HG03139 (cell line): Measurements from ENCODE around the gene NAE1.
"Not testable (repeated sequence)": the region's sequence is repeated elsewhere in the genome, so short reads cannot be mapped to it uniquely, and the experiment has no call there.

Experiments
- ATAC-seq: cut with Tn5 transposase; IDR thresholded peaks from one replicate; pipeline ENCODE4 v1.9.1; 2021; ENCODE audit not compliant: unreplicated experiment

The NAE1 gene

DNA sequence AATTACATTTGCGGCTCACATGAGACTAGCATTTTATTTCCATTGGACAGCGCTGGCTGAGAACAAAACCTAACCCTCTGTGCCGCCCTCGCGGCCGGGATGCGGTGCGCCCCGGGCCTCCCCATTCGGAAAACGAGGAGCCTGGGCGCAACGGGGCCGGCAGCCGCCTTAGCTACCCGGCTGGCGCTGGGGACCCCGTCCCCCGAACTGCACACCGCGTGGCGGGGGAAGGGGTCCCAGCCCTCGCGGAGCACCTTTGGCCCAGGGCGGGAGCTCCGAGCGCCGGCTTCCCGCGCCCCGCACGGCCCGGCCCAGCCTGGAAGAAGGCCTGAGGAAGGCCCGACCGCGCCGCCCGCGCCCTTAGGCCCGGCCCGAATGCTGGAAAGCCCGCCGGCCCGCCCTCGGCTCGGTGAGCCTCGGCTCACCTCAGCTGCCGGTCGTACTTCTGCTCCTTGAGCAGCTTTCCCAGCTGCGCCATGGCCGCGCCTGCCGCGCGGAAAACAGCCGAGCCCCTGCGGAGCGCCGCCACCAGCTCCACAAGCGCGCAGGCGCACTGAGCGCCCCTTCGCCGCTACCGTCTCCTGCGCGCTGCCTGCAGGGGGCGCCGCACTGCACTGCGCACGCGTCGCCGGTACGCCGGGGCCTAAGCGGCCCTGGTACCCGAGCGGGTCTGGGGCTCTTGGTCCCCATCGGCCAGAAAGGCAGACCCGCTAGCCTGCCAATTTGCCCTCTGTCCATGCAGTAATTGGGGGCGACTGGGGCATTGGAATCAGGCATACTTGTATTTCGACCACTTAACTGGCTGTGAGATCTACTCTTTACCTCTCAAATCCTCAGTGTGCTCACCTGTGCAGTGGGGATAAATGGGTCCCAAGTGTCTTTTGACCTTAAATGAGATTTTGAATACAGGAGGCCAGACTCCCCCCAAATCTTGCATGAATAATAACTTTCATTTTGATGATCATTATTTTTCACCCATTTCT lies at the start of gene NAE1:
NAE1 (minus strand) TSS at position 555 of the 983 bp plus-strand sequence; CDS start at position 478, 77 bp downstream.
- ATAC-seq = peak; percentile 88

DNA sequence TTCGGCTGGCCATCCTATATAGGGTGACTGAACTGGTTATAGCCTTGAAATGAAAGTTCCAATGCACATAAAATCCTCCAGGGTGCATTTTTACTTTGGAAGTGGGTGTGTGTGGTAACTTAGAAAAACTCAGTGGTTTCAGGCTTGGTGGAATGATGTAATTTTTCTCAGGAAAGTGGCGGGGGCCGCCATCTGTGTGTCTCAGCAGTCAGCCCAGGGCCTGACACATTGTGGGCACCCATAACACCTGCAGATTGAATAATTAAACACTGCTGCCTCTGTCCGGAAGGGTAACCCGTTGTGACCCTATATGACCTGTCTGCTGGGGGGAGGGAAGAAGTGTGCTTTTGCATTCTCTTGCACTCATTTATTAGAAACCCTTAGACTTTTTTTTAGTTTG lies 47.3 kb upstream of the NAE1 start:
- ATAC-seq = no peak

DNA sequence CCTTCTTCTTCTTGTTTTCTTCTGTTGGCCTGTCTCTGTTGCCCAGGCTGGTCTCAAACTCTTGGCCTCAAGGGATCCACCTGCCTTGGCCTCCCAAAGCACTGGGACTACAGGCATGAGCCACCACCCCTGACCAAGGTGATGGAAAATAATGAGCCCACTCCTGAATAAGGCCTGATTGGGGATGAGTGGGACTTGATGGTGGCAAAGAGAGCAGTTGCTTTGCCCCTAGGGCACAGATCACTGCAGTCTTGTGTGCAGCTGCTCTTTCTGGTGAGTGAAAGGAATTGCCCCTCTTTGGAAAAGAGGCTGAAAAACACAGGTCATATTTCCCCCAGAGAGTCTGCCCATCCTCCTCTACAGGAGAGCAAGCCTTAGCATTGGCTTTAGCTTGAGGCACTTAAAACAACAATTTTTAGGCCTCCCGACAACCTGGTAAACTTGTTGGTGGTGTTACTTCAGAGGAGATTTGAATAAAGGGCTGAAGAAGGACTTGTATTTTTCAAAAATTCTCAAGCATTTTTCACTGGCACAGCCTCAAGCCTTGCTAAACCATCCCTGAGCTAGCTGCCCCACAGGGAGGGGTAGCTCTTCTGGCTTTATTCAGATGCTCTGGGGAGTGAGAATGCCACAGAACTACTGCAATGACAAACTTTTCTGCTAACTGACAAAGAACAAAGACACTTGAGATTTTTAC lies 43.5 kb upstream of the NAE1 start:
- no peak for ATAC-seq

DNA sequence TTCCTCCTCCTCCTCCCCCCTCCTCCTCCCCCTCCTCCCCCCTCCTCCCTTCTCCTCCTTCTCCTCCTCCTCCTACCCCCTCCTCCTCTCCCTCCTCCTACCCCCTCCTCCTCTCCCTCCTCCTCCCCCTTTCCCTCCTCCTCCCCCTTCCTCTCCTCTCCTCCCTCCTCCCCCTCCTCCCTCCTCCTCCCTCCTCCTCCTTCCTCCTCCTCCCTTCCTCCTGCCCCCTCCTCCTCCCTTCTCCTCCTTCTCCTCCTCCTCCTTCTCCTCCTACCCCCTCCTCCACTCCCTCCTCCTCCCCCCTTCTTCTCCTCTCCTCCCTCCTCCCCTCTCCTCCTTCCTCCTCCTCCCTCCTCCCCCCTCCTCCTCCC lies 42.9 kb upstream of the NAE1 start:
- ATAC-seq = no peak

DNA sequence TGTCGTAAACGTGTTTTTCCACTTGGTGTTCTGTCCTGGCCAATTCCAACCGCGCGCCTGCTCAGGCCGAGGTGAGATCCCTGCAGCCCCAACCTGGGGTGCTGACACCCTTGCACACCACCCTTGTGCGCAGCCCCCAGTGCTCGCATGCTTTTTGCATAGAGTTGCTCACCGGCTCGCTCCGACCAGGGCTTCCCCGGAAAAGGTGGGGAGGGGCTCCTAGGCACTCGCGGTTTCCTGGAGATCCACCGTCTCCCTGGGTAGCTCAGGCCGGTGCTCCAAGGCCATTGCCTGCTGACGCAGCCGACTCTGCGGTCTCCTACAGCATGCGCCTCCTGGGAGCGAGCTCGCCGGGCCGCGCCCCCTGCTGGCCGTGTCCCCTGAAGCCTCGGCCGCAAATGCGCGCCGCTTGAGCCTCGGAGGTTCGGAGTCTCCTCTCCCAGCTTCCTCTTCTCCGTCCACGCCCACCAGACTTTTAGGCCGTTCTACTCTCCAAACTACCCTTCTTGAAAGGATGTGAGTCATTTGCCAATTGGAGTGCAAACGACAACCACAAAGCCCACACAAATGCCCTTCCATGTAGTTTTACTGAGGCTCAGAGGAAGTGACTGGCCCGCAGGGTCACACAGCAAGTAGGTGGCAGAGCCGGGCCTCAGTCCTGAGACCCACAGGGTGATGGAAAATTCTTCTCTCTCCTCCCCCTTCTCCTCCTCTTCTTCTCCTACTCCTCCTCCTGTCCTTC lies 42.3 kb upstream of the NAE1 start:
- ATAC-seq = peak; percentile 73

DNA sequence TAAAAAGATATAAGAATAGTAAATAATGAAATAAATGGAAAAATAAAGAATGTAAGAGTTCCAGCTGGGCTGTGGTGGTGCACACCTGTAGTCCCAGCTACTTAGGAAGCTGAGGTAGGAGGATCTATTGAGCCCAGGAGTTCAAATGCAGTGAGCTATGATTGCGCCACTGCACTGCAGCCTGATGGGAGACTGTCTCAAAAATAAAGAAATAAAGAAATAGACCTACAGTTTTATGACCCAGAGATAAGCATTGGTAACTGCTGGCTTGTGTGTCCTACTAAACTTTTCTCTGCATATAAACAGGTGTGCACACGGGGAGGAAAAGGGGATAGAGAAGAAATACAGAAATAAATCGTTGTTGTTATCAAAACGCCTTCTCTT lies 41.8 kb upstream of the NAE1 start:
- ATAC-seq = no peak

DNA sequence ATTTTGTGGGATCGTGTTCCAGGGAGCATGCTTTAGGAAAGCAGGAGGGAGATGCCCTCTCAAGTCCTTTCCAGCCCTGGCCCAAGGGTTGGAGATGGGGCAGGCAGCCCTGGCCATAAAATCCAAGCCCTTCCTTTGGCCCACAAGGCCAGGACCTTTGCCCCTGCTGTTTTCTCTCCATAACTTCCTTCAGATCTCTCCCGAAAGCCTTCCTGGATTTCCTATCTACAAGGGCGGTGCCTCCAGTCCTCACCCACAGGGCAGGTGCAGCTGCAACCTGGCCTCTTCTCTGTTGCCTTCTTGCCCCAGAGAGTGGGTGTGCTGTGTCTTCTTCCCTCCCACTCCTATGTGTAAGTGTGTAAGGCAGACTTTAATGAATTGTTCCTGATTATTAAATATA lies 41.1 kb upstream of the NAE1 start:
- ATAC-seq = no peak

DNA sequence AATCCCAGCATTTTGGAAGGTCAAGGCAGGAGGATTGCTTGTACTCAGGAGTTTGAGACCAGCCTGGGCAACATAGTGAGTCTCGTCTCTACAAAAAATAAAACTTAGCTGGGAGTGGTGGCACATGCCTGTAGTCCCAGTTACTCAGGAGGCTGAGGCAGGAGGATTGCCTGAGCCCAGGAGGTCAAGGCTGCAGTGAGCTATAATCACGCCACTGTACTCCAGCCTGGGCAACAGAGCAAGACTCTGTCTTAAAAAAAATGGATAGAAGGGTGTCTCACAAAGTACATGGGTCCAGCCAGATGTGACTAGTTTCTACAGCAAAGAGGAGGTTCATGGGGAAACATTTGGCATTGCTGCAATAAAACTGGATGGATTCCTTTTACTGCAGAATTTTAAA lies 40.6 kb upstream of the NAE1 start:
- not testable (repeated sequence) for ATAC-seq

DNA sequence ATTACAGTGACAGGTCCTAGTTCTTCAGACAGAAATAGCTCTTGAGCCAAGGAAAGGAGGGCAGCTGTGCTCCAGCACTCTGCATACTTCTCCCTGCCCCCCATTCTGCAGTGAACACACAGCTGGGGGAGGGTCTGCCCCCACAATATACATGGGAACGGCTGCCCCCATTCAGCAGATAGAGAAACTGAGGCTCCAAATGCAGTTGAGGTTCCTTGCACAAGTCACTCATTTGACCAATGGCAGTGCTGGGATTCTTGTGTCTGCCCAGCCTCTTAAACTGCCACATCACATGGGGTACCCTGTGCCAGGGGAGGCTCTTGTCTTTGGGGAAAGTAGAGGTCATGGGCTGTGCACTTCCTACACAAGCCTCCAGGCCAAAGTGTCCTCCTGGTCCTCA lies 38.6 kb upstream of the NAE1 start:
- no peak for ATAC-seq

DNA sequence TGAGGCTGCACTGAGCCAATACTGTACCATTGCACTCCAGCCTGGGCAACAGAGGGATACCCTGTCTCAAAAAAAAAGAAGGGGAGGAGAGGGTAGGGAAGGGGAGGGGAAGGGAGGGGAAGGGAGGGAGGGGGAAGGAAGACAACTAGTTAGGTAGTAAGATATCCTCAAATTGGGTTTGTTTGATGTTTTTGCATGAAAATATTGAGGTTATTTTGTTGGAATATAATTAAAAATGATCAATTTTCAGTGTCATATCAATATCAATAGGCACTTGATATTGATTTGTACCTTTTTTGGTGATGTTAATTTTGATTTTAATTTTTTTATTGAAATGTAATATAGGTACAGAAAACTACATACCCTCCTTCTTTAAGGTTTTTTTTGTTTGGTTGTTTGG lies 32.9 kb upstream of the NAE1 start:
- ATAC-seq = no peak

DNA sequence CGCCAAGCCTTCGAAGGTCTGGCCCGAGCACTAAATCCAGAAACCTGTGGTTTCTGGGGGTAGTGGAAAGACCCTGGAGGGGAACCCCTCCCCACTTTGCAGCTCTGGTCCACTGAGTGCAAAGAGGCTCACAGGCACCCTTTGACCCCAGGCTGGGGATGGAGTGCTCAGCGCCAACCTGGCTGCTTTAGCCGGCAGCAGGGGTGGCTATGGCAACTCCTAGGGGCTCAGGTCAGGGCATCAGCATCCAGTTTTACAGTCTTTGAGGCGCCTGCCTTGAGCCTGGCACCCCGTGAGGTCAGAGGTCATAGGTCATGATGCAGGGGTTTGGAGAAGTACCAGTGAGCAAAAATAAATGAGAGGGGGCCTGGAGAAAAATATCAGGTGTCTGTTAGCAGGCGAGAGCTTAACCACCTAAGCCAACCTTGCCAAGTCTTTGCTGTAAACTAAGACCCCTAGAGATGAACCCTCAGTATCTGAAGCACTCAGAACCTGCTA lies 31.3 kb upstream of the NAE1 start:
- no peak for ATAC-seq

DNA sequence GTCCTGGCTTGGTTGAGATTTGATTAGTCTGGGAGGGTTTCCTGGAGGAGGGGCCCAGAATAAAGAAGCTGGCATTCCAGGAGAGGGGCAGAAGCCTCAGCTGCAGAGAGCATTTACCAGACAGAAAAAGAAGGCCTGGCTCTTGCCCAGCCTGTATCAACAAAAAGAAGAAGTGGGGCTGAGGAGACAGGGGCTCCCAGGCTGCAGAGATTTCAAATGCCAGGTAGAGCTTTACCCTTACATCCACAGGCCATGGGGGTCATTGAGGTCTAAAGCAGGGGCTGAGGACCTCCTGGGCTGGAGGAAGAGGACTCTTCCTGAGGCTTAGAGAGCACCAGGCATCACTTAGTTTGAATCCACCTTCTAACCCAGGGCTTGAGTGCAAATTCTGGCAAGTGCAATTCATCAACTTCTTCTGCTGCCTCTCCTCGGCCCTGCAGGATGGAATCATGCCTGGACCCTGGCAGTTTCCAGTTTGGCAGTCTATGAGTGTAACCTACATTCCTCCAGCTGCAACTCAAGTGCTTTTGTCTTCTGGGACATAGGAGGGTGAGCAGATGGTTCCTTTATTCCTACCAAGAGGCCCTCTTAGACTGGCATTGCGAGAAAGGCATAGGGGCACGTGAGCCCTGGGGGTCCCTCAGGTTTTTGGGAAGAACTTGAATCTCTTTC lies 28.8 kb upstream of the NAE1 start:
- ATAC-seq = no peak

DNA sequence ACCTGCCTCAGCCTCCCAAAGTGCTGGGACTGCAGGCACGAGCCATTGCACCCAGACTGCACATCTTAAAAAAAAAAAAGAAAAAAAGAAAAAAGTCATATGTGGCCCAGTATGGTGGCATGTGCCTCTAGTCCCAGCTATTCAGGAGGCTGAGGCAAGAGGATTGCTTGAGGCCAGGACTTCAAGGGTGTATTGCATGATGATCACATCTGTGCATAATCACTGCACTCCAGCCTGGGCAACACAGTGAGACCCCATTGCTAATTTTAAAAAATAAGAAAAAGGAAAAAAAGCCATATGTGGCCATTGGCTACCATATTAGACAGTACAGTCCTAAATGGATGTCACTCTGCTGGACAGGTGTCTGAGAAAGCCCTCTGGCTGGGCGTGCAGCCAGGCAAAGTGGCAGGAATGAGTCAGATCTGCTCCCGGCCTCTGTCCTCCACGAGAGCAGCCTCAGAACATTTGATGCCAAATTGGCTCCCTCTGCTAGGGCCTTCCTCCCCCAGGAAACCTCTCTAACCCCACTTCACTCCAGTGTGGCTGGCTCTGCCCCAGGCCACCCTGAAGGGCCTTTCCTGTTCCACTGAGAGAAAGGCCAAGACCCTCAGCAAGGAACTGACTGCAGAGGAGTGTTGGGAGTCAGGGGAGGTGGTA lies 28.1 kb upstream of the NAE1 start:
- ATAC-seq = no peak

DNA sequence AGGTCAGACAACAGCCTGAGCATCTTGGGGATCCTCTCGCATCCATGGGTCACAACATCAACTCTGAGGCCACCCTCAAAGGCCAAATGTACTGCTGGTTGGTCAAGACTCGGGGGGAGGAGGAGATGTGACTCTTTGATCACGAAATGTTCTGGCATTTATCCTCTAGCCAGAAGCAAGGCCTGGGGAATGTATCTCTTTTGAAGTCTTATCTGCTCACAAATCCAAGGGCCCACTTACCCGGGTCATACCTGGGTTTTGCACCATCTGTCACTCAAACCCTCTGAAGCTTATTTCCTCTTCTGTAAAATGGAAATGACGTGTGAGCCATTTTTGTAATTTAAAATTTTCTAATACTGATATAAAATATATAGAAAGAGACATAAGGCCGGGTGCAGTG lies 26.7 kb upstream of the NAE1 start:
- no peak for ATAC-seq

DNA sequence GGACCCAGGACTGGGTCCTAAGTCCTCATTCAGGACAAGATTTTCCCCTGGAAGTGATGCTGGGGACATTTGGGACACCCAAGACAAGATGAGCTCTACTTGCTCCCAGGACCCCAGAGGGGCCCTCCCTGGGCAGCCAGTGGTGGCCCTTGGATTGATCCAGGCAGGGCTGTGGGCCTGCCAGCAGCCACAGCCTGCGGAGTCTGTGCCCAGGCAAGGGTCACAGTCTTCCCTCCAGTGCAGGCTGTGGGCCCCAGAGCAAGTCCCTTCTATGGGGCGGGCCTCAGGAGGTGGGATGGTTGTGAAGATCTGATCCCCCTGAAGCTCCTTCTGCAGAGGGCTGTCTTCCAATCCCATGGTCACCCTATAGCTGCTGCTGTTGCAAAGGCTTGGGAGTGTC lies 26.0 kb upstream of the NAE1 start:
- no peak for ATAC-seq

DNA sequence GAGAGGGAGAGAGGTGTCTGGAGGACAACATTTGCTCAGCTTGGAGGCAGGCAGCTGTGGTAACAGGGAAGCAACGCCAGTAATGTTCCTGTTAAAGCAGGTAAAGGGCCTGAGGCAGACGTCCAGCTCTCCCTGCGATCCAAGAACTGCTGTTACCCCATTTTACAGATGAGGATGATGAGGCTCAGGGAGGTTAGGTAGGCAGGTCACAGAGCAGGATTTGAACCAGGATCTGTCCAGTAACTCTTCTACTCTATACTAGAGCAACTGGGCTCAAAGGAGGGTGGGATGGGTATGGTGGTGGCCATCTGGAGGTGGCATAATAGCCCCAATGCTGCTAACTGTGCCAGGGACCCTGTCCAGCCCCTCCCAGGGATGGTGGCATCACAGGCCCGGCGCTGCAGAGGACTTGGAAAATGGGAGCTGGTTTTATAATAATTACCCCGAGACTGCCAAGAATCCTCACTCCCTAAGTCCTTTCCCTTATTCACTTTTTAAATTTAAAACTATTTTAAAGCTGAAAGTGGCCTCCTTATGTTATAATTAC lies 25.5 kb upstream of the NAE1 start:
- no peak for ATAC-seq

DNA sequence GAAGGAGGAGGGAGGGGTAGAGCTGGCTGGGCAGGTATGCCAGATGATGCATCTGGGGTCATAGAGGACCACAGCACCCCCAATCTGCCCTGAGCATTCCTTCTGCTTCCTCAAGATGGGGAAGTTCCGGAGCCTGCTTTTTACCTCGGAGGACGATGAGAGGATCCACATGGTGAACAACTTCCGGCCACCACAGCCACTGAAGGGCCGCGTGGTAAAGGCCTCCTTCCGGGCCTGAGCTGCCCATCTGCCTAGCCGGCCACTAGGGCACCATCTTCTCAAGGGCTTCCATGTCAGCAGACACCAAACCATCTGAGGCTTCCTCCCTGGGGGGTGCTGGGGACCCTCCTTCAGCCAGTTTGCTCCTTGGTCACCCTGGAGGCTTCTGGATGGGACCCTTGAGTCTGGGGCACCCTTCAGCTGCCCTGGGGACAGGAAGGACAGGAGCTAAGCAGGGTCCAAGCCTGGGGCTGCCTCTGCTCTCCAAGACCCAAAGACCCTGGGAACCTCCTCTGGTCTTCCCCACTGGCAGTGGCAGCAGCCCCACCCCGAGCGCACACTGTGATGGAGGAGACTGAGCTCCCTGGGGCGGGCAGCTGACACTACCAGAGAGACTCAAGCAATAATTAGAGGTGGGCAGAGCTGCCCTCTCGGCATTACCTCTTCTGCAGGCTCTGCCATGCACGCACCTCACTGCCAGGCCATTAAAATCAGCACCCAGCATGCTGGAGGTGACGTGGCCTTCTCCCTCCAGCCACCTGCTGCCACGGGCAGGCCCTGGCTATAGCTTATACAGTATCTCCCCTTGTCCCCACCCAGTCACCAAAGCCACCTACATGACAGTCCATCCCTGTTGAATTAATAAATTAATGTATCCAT lies 22.7 kb upstream of the NAE1 start:
- ATAC-seq = no peak

DNA sequence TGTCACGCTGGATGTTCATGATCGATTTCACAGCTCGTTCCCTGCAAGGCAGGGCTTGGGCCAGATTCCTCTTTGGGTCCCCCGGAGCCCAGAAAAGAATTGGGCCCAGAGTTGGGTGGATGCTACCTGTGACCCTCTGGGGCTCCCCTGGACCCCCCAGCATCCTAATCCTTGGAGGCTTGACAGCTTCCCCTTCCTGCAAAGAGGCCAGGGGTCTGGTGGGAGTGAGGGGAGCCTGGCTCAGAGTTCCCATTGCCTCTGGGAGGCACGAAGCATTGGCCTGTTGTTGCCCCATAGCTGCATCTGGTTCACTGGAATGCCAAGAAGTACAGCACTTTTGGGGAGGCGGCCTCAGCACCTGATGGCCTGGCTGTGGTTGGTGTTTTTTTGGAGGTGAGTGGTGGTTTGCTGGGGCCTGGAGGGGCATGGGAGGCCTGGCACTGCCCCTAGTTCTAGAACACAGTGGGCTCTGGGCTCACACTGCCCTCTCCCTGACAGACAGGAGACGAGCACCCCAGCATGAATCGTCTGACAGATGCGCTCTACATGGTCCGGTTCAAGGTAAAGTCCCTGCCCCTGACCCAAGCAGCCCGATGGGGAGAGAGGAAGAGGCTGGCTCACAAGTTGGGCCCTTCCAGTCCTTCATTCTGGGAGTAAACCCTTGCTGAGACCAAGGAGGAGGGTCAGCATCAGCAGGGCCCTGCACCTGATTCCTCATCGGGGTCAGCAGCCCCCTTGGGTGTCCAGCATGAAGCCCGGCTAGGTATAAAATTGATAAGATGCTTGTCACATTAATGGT lies 20.6 kb upstream of the NAE1 start:
- ATAC-seq = no peak
